Pancreas (tissue), 10 donors: ENCODE data around the gene ZFYVE16. TPM values are rescaled to one million over a fixed set of nuclear protein-coding genes. Genes with fewer than 3 reads are reported as not detected.

Source experiments
- ATAC-seq, 4 donors: fragments of 200-7000 bp; cut with Tn5 transposase; one replicate each; pipeline versions ENCODE4 v1.8.0 to v1.9.1; 2020; ENCODE audit warnings: mild to moderate bottlenecking in 4 of 4, moderate library complexity in 4 of 4
- DNase-seq, 6 donors: peaks; one replicate each; pipeline ENCODE4 v3.0.0-alpha.2; 2020
- FAIRE-seq: peaks from 2 replicates; lab custom pipeline; 2012; peaks lifted over from hg19 to GRCh38; lab: Jason Lieb, UNC
- H3K27ac ChIP-seq, 4 donors: fragments of 200-600 bp; sonication (generic); 1 replicate in 3 of 4; 2 replicates in 1 of 4; pipeline versions ENCODE4 v1.5.0 to v1.8.0; 2020
- H3K27me3 ChIP-seq, 4 donors: fragments of 200-600 bp; one replicate each; pipeline ENCODE4 v1.8.0; 2021
- H3K36me3 ChIP-seq, 3 donors: fragments of 200-600 bp; sonication (generic) in 1 of 3; one replicate each; pipeline versions ENCODE4 v1.5.0 to v1.8.0; 2020 to 2021
- H3K4me1 ChIP-seq, 3 donors: fragments of 200-600 bp; one replicate each; pipeline ENCODE4 v1.8.0; 2021
- H3K4me3 ChIP-seq, 4 donors: fragments of 200-600 bp; sonication (generic) in 2 of 4; one replicate each; pipeline versions ENCODE4 v1.5.0 to v1.8.0; 2020 to 2021
- H3K9me3 ChIP-seq, 4 donors: fragments of 200-600 bp; one replicate each; pipeline ENCODE4 v1.8.0; 2021
- CTCF ChIP-seq, 4 donors: fragments of 200-600 bp; sonication (generic) in 3 of 4; IDR thresholded peaks; one replicate each; pipeline versions ENCODE4 v1.5.0 to v1.8.0; 2021; ENCODE audit warnings: antibody characterized with exemption in 4 of 4
- WGBS, 2 donors: extraction: QIAGEN DNeasy Blood & Tissue Kit; methylation state at CpG; one replicate each; pipeline ENCODE4 v1.1.7; 2013; 5-methylcytosine and 5-hydroxymethylcytosine counted together
- intact Hi-C, 3 donors: fragments of 100-400 bp; cut with DNase I; formaldehyde crosslinking; loops; one replicate each; pipeline versions ENCODE4 v1.11.1 to v1.14.2; 2022
- polyA plus RNA-seq, 2 donors: library from polyadenylated mRNA; stranded (reverse); fragments of 200-250 nt; gene quantifications; one replicate each; pipeline ENCODE4 v1.2.3, GENCODE V29; 2013
- total RNA-seq, 6 donors: library from RNA; stranded (reverse); fragmentation: NEBNext Ultra II Directional in 4 of 6; extraction: Animal tissue kit (Norgen Biotek cat#: 25700) in 4 of 6; gene quantifications; one replicate each; pipeline versions ENCODE4 v1.2.1 to v1.2.4, GENCODE V29; 2021 to 2023
- donor health status: healthy with polysubstance abuse.
- donor health status: DM: no; HTN: no; CAD: no; lungs with moderate emphysema.
- donor health status: DM: no; HTN: no; CAD: no.
- donor health status: control.
- donor health status: control.
- donor health status: Bipolar disorder and iron deficiency.
- donor health status: DM: yes; HTN: yes; CAD: no.
- donor health status: DM: no; HTN: no; CAD: no.
- donor health status: DM: no; HTN: no; CAD: no.
- donor health status: DM: yes; HTN: yes; CAD: no.

Gene ZFYVE16
- total RNA-seq (10 to 100 TPM in 3 of 6 donors, 1 to 10 TPM in 3; 7.9 to 22.6 (median 9.8) TPM), polyA plus RNA-seq (1 to 10 TPM; 6.3 to 9.5 TPM)

GRCh38 chr5:80407735-80408483 is at the start of gene ZFYVE16:
TSS of gene ZFYVE16 (plus strand) at chr5:80408064. CDS start at chr5:80434148, 26,084 bp downstream.
- peak in 2 of 4 donors; percentile 12 to 27 for TF ChIP-seq CTCF (IDR thresholded peaks at IDR 0.05)
- DNase-seq = peak; percentile 98 to 99 (median 98)
- no peaks in the 10 kb centered on the region for H3K27me3 ChIP-seq
- intact Hi-C loops = no loop called here
- peak; percentile 23 for FAIRE-seq
- WGBS, 2 donors = 0 to 1% methylated on average over 51 to 66 of the region's 66 CpGs
- ATAC-seq = peak; percentile 95 to 98 (median 97)
- H3K36me3 ChIP-seq = no peaks in the 10 kb centered on the region
- peaks cover 5 to 16% (median 13%) of the 10 kb centered on the region in 3 donors for H3K4me1 ChIP-seq
- H3K9me3 ChIP-seq = no peaks in the 10 kb centered on the region
- H3K27ac ChIP-seq = peak within 1 kb of the TSS; percentile 89 to 99 (median 94)
- H3K4me3 ChIP-seq = peak within 1 kb of the TSS; percentile 57 to 89 (median 85)

- intact Hi-C loops = no loop called here
- Histone ChIP-seq H3K4me1 (no peaks in the 10 kb centered on the region), H3K27ac (no peak overlapping the region), H3K27me3 (no peaks in the 10 kb centered on the region), H3K9me3 (no peaks in the 10 kb centered on the region), H3K36me3 (no peaks in the 10 kb centered on the region), H3K4me3 (no peak overlapping the region)
- FAIRE-seq = no peak
- TF ChIP-seq CTCF (IDR thresholded peaks at IDR 0.05) = no peak
- no peak for ATAC-seq
- DNase-seq = no peak
These were observed 46.9 kb upstream of the ZFYVE16 start for GRCh38 chr5:80360914-80361444.

- Histone ChIP-seq H3K9me3 (no peaks in the 10 kb centered on the region), H3K27me3 (no peaks in the 10 kb centered on the region), H3K36me3 (no peaks in the 10 kb centered on the region), H3K27ac (no peak overlapping the region), H3K4me1 (no peaks in the 10 kb centered on the region), H3K4me3 (no peak overlapping the region)
- 79 to 84% methylated on average over 6 of the region's 6 CpGs for WGBS, 2 donors
- ATAC-seq (no peak), DNase-seq (no peak), FAIRE-seq (no peak)
- no peak for TF ChIP-seq CTCF (IDR thresholded peaks at IDR 0.05)
- intact Hi-C loops = no loop called here
These were observed 43.0 kb upstream of the ZFYVE16 start for GRCh38 chr5:80364892-80365291.

- intact Hi-C loops = no loop called here
- no peak for TF ChIP-seq CTCF (IDR thresholded peaks at IDR 0.05)
- DNase-seq (no peak), ATAC-seq (no peak), FAIRE-seq (no peak)
- 49 to 53% methylated on average over 4 of the region's 4 CpGs for WGBS, 2 donors
- no peaks in the 10 kb centered on the region for H3K27me3 ChIP-seq
- H3K27ac ChIP-seq = no peak overlapping the region
- H3K4me1 ChIP-seq = no peaks in the 10 kb centered on the region
- H3K9me3 ChIP-seq = no peaks in the 10 kb centered on the region
- H3K36me3 ChIP-seq = no peaks in the 10 kb centered on the region
- H3K4me3 ChIP-seq = no peak overlapping the region
These were observed 39.0 kb upstream of the ZFYVE16 start for GRCh38 chr5:80368661-80369480.
